HPDE6-E6E7 (cell line): Measurements from ENCODE around the gene ZNF236.
"Not testable (repeated sequence)": the region's sequence is repeated elsewhere in the genome, so short reads cannot be mapped to it uniquely, and the experiment has no call there.

Experiments used
- DNase-seq: peaks from one replicate; pipeline ENCODE4 v3.0.0; 2011; ENCODE audit warnings: missing footprints; ENCODE audit errors: extremely low spot score

The ZNF236 gene

DNA sequence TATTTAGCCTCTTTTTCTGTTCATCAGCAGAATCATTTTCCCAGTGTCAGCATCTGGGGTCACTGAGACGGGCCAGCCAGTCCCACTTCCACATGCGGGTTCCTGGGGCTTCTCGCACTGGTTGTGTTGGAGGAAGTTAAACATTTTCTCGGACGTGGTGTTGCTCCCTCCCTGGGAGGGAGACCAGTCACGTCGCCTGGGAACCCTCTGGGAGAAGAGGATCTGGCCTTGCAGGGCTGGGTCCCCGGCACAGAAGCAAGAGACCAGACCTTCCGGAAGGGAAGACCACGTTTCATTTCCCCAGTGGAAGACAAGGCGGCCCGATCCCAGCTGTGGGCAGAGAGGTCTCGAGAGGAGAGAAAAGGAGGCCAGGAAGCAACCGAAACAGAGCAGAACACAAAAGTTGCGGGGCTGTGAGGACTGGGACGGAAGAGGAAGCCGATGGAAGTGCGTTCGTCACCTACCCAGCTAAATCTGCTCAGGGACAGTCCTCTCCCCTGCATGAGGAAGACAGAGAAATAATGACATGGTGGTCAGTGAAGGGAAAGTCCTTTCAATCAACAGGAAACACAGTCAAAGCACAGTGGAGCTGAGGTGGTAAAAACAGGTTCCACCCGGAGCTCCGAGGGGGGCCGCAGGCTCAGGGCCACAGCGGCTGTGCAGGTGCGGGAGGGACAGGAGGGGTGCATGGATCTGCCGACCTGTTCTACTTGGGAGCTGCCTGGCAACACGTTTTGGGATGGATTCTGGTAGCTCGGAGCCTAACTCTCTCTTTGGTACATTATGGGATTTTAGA lies 165.9 kb downstream of the ZNF236 start:
- DNase-seq, result no peak

GRCh38 chr18:76988827-76989646 lies 166.7 kb downstream of the ZNF236 start:
- DNase-seq, result no peak

DNA sequence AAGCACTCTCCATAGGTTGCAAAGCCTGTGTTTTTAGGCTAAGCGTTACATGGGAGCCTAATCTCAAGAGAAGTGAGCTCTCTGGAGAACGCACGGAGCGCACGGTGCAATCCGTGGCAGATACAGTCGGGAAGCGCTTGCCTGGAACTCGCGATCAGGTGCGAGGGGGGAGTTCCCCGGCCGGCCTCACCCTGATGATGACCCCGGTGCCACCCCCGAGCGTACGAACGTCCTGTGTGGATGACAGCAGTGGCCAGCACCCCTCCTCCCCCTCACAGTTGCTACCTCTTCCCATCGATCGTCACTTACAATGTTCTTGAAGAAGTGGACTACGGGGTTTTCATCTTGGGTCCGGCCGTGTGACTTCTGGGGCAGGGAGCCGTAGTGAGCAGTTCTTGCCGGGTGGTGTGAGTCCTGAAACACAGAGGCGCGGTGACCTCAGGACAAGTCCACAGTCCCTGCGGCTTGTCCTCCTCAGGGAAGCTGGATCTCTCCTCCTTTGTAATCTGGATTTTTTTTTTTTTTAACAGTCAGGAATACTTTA lies 167.4 kb downstream of the ZNF236 start:
- no peak for DNase-seq

GRCh38 chr18:76990343-76991020 lies 168.1 kb downstream of the ZNF236 start:
- not testable (repeated sequence) for DNase-seq

DNA sequence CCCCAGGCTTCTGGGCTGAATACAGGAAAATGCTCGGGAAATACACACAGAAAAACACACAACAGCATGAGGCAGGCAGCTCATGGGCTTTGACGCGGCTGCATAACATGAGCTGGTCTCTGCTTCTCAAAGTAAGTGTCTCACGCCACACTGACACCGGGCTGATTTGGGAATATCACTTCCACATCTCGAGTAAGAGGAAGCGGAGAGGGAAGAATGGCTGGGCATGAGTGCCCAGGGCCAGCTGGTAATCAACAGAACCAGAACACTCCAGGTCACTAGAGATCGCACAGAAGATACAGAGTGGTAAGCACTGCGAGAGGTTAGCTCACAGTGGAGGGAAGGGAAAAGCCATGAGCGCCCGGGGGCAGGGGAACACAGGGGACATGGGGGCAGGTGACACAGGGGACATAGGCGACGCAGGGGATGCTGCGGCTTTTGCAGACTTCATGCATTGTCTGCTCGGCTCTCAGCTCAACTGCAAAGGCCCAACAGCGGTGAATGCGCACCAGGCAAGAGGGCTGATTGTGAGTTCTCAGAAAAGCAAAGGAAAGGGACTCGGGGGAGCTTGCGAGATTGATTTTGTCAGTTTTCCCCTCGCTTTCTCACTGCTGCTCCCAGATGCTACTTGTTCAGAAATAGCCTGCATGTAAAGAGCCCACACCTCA lies 168.8 kb downstream of the ZNF236 start:
- no peak for DNase-seq

- DNase-seq, result no peak
Measured at GRCh38 chr18:76992226-76993084, 170.1 kb downstream of the ZNF236 start.

GRCh38 chr18:76993085-76993382 lies 170.7 kb downstream of the ZNF236 start:
- no peak for DNase-seq

DNA sequence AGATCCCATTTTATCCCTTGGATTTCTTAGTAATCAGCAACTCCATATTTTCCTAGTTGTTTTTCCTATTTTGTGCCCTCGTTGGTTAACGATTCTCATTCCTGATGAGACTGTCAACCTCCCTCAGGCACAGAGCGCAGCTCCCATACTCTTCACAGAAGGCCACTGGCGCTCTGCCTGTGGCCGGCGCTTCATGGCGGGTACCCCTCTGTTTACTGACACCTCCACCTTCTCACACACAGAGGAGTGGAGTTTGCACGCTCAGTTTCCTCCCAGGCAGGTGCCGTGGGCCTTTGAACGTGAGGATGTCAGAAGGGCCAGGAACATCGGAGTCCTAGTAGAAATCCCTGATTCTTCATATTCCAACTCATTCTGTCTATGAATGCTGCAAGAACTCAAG lies 171.2 kb downstream of the ZNF236 start:
- no peak for DNase-seq

GRCh38 chr18:76994086-76994654 lies 171.8 kb downstream of the ZNF236 start:
- no peak for DNase-seq

DNA sequence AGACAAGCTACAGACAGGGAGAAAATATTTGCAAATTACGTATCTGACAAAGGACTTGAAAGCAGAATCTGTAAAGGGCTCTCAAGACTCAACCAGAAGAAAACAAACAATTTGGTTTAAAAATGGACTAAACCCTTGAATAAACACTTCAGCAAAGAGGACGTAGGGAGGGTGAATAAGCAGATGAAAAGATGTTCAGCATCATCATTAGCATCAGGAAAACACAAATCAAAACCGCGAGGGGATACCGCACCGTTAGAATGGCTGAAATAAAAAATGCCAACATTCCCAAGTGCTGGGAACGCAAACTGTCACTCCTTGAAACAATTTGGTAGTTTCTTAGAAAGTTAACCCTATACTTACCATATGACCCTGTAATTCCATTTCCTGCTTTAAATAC lies 173.5 kb downstream of the ZNF236 start:
- no peak for DNase-seq

DNA sequence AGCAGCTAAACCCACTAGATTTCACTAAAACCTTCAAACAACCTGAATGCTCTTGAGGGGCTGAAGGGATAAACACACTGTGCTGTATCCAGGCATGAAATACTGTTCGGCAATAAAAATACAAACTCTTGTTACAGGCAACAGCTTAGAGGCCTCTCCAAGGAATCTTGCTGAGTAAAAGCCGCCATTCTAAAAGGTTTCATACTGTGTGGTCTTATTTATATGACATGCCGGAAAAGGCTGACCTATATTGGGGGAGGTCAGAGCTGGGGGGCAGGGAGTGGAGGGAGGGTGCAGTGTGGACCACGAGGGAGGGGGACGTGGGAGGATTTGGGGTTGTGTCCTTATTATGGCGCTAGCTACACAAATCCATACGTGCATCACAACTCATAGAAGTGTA lies 174.1 kb downstream of the ZNF236 start:
- DNase-seq, result no peak

GRCh38 chr18:76997951-76998808 lies 175.8 kb downstream of the ZNF236 start:
- DNase-seq, result no peak

DNA sequence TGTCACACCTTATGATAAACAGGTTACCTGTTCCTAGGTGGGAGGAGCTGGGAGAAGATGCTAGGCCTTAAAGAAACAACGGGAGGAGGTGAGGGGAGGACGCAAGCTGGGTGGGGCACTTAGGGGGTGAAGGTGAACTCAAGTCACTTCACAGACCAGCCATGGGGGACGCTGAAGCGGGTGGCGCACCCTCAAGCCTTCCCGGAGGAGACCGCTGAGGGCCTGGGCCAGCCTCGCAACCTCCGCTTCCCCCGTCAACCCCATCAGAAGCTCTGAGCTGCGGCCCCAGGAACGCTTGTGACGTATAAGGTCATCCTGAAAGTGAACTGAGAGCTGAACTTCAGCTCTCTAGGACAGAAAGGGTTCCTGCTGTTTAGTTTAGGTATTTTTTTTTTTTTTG lies 176.7 kb downstream of the ZNF236 start:
- DNase-seq, result no peak

DNA sequence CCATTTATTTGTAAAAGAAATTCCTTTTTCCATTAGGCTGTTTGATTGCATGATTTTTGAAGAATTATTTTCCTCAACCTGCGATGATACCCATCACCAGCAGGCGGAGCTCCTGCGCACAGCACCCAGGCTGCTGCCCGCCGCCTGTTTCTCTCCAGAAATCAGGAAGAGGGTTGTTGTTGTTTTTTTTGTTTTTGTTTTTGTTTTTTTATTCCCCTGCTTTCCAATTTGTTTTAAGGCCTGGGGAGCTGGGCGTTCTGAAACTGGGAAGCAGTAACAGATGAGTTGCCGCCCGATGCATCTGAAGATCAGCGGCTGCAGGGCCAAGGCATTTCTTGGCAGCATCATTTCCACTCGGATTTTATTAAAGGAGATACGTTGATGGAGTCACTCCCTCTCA lies 178.2 kb downstream of the ZNF236 start:
- peak; percentile 47 for DNase-seq

GRCh38 chr18:77001041-77001440 lies 178.7 kb downstream of the ZNF236 start:
- DNase-seq, result no peak

GRCh38 chr18:77001979-77002378 lies 179.6 kb downstream of the ZNF236 start:
- DNase-seq, result no peak

DNA sequence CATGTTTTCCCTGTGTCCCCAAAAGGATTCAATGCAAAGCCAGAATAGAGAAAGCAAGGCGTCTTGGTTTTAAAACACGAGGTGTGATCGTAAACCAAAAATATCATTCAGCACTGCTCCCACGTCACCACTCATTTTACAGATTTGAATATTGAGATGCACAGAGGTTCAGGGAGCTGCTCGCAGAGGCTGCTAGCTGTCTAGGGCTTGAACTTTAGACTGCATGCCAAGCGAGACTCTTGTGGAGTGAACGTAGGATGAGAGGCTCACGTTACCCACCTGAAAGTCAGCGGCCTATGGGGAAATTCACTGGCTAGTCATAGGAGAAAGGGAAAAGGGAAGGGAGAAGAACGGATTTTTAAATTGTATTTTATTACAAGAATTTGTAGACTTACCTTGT lies 180.1 kb downstream of the ZNF236 start:
- no peak for DNase-seq

DNA sequence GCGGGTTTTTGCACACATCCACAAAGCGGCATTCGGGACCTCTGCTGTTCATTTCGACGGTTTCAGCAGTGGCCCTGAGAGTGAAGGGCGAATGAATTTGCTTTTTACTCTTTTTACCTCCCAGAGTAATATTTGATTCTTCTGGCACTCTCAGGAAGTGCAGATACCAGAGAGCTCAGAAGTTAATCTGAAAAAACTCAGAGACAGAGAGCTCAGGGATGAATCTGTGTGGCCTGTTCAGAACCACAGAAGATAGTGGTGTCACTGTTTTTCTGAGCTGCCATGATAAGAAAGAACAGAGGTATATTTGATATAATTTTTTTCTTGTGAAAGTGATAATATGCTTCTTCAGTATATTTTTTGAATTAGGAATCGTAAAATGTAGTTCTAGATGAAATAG lies 181.0 kb downstream of the ZNF236 start:
- DNase-seq, result no peak

DNA sequence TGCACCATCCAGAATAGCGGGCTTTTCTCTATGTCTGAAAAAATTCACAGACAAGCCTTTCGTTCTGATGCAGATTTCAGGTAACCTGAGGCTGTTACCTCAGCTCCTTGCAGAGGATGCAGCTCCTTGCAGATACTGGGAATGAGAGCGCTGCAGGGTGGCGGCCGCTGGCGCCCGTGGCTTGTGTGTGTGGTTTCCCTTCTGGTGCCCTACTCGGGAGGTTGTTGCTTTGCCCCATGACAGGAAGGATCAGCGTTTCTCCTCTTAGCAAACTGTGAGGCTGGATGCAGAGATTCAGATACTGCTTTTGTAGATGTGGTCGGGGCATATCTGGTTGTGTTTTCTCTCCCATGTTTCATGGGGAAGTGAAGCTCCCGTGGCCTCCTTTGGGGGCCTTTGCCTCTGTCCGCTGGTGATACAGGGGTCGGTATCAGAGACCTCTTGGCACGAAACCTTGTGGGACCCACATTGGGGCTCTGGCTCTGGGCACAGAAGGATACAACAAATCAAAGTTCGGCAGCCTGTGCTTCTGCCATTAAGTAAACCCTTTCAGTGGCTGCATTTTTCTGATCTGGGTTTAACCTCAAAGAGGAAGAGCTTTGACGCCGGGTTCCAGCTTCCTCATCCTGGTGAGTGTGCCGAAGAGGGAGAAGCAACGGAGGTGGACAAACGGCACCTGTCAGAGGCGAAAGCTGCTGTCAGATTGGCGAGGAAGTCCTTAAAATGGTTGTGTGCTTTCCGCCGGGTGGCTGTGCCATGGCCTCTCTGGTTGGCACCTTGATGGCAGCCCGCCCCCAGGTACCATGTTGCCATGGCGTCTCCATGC lies 182.4 kb downstream of the ZNF236 start:
- no peak for DNase-seq
